GM18499 (cell line): ENCODE data around the gene COX10.
"Not testable (repeated sequence)": the region's sequence is repeated elsewhere in the genome, so short reads cannot be mapped to it uniquely, and the experiment has no call there.

Experiments used
- ATAC-seq: cut with Tn5 transposase; IDR thresholded peaks from one replicate; pipeline ENCODE4 v1.9.1; 2021; ENCODE audit warnings: moderate number of reproducible peaks; ENCODE audit not compliant: insufficient read depth, unreplicated experiment

Gene COX10

GRCh38 chr17:14235047-14235446 is 165.7 kb downstream of the COX10 start:
- ATAC-seq: not testable (repeated sequence)

GRCh38 chr17:14236032-14236431 is 166.7 kb downstream of the COX10 start:
- not testable (repeated sequence) for ATAC-seq

- ATAC-seq: not testable (repeated sequence)
Measured at GRCh38 chr17:14236762-14237161, 167.5 kb downstream of the COX10 start, which contains the start of gene CDRT15. TSS of gene CDRT15 (minus strand) at chr17:14236862. CDS start at chr17:14236833, 29 bp downstream.

- ATAC-seq: not testable (repeated sequence)
Measured at GRCh38 chr17:14239271-14239670, 170.0 kb downstream of the COX10 start.

- no peak for ATAC-seq
Measured at GRCh38 chr17:14245002-14245401, 175.7 kb downstream of the COX10 start.

GRCh38 chr17:14245629-14246028 is 176.3 kb downstream of the COX10 start:
- ATAC-seq: no peak
